ENCODE data around the gene GOLGA1.

GOLGA1 gene

DNA sequence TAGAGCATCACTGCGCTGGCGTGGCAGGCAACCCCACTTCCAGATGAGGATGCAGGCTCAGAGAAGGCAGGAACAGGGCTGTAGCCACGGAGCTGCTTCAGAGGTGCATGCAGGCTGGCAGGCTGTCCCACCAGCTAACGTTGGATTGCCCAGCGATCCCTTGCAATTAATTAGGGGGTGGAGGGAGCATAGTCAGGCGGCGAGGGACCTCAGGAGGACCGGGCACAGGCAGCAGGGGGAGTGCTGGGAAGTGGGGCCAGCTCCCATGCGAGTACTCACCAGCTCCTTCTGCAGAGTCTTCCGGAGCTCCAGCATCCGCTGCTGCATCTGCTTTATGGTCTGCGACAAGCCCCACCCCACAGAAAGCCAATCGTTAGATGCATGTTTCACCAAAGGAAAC lies 58.7 kb downstream of the GOLGA1 start:
- no peak for DNase-seq (ENCODE audit: low read depth)

- no peak for DNase-seq (ENCODE audit: low read depth)
Observed at GRCh38 chr9:124881138-124881743, 59.6 kb downstream of the GOLGA1 start.

- DNase-seq (ENCODE audit: low read depth), result no peak
Observed at GRCh38 chr9:124880501-124880900, 60.4 kb downstream of the GOLGA1 start.

DNA sequence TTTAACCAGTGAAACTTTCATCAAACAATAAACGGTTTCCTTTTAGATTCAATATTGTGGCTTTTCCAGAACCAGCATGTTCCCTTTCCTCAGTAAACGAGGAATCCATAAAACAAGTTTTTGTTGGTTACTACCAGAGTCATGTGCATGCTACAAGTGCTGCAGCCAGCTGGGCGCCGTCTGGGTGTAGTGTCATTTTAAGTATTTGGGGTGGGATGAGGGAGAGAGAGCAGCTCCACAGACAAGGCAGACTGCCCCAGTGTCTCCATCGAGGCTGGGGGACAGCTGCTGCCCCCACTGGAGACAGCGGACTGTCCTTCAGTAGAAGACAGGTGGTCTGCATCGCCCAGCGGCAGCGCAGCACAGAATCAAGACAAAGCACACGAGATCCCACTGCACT lies 61.7 kb downstream of the GOLGA1 start:
- no peak for DNase-seq (ENCODE audit: low read depth)

DNA sequence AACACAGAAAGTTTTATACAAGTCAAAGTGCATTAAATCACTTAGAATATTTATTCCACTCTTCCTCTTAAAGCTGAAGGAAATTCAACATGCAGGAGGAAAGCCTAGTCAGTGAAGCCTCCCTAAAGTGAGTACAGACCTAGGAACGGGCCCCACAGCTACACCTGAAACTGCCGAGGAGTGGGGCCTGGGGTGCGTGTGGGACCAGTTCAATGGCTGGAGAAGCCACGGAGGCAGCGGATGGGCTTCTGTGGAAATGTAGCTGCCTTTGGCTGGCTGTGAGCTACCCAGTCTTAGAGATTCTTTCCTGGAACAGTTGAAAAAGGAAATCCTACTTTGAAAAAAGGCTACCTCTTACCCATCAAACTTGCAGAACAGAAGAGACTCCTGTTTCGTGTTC lies 62.4 kb downstream of the GOLGA1 start:
- no peak for DNase-seq (ENCODE audit: low read depth)

DNA sequence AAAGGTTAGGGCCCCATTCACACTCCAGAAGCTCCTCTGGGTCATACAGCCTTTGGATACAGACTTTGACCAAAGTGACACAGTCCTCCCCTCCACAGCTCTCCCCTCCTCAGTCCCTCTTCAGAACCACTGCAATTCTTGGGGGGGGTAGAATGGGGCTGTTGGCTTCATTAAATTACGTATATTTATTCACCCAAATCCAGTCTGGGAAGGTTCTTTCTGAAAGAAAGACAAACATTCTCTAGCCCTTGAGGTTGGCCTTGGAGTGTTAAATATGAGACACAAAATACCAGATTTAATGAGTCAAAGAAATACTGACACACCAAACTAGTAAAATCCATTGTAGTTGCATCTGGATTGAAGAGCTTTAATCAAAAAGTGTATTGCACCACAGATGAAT lies 62.9 kb downstream of the GOLGA1 start:
- no peak for DNase-seq (ENCODE audit: low read depth)

DNA sequence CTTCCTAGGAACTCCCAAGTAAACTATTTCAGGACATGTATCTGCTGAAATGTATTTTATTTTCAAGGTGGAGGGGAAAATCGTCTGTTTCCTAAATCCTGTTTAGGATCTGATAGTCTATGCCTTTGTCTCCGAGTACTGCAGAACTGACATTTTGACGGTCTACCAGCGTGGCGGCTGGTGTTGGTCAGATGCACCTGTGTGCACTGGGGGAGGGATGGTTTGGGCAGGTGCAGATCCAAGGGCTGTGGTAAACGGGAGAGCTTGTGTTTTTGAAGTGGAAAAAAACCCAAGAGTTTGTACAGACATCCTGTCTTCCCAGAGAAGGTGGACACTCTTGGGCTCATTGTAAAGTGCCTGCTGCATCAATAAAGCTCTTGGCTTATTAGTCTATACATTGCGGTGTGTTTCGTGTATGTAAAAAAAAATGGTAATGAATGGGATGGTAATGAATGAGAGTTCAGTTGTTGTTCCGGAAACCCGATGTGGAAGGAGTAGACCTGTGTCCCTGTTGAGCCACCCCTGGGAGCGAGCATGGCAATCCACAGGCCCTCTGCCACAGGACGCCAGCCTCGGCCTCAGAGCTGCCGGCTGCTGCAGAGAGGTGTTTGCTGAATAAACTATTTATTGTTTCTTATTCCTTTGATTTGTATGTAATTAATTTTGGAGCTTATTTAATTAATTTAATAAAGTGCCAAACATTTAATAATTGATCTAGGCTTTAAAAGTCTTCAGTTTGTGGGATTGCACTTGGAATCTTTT lies 63.7 kb downstream of the GOLGA1 start:
- no peak for DNase-seq (ENCODE audit: low read depth)

- DNase-seq (ENCODE audit: low read depth), result no peak
Observed at GRCh38 chr9:124875501-124875900, 65.4 kb downstream of the GOLGA1 start.

DNA sequence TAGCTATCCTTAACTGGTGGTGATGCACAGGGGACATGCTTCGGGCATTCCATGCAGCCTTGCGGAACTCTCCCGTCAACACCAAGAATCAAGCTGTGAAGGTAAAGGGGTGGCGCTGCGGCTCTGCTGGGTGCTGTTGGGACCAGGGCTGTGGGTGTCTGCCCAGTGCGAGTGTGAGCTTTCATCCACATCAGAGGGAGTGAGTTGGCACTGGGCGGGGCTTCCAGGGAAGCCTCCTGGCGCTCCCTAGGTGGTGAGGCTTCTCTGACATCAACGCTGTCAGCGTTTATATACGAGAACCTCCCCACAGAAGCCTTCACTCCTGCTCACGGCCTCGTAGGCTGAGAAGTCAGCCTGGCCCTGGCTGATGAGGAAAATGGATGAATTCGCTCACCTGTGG lies 67.2 kb downstream of the GOLGA1 start:
- DNase-seq (ENCODE audit: low read depth), result no peak

GRCh38 chr9:124871156-124871561 lies 69.7 kb downstream of the GOLGA1 start:
- no peak for DNase-seq (ENCODE audit: low read depth)

- no peak for DNase-seq (ENCODE audit: low read depth)
Observed at GRCh38 chr9:124870723-124871122, 70.2 kb downstream of the GOLGA1 start.

DNA sequence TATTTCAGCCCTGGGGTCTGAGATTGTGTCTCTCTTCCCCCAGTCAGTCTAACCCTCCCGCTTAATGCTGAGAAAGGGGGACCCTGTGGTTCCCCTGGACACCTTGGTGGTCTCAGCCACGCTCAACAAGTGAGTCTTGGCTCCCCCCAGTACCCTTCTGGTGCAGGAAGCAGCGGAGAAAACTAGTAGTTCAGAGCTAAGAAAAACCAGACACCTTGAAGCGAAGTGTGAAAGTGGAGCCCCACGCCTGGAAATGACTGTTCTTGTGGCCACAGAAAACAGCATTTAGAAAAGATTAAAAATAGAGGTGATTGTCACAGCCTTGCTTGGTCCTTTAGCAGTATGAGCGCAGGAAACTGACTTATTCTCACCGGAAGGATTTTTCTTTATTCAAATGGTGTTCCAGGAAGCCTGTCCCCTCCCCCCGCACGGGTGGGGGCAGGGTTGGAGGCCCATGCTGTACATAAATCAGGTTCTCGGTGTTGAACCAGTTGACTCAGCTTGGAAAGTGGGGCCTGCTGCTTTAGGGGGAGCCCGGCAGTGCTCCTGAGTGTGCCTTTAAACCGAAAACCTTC lies 70.8 kb downstream of the GOLGA1 start:
- DNase-seq (ENCODE audit: low read depth), result no peak

DNA sequence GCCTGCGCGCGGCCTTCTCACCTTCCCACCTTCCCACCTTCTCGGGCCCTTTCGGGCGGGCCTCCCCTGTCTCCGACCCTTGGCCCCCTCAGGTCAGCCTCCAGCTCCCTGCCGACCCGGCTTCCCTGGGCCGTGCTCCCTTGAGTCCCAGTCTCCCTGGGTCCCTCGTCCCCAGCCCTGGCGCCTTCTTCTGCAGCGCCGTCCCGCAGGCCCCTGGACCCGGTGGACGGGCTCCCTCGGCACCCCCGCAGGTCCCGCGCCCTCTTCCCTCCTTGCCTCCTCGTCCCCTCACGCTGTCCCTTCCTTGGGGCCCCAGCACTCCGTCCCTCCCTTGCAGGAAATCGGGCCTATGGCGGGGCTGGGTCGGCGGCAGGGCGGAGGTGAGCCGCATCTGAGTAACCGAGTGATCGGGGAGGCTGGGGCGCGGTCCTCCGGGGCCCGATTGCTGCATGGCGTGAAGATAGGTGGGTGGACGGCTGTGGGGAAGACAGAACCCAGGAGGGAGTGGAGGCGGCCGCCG lies 71.4 kb downstream of the GOLGA1 start:
- no peak for DNase-seq (ENCODE audit: low read depth)

- peak; percentile 34 for DNase-seq (ENCODE audit: low read depth)
Observed at GRCh38 chr9:124868511-124869465, 72.1 kb downstream of the GOLGA1 start.

- no peak for DNase-seq (ENCODE audit: low read depth)
Observed at GRCh38 chr9:124863371-124863871, 77.5 kb downstream of the GOLGA1 start.

DNA sequence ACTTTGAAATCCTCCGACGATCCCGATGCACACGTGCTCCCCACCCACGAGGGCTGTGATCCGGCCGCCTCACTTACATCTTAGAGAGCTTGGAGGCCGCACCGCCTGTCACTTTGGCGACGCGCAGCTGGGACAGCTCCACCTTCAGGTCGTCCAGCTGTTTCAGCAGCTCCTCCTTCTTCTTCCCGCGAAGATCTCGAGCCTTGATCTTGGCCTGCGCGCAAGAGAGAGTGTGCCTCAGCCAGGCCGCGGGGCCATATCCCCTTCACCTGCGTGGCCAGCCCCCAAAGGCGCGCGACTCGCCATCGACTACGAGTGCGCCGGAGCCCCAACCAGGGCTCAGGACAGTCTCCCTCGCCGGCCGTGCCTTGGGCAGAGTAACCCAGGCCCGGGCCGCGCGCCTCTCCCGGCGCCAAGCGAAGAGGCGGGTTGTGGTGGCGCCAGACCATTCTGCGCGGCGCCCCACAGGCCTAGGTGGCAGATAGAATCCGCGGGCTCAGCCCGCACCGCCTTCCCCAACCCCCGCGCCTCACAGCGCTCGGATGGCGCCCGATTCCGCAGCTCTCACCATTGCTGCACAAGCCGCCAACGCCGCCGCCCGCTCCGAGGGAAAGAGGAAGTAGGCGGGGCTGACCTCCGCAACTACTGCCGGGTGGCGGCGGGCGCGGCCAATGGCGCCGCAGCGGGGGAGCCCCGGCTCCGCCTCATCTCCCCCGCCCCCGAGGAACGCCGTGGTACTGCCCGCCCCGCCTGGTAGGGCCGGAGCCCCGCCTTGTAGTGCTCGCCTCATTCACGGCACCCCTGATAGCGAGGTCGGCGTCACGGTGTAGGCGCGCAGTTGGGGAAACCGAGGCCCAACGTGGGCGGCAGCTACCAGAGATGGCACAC lies 79.3 kb downstream of the GOLGA1 start, which contains the start of the genes ARPC5L and RPL35:
Gene ARPC5L, plus strand, starts transcription at position 789 of the 888 bp plus-strand sequence. CDS start 7,161 bp downstream, outside the sequence.
Gene RPL35, minus strand, starts transcription at position 616 of the 888 bp plus-strand sequence. Its CDS starts 45 bp downstream, at position 571.
- DNase-seq (ENCODE audit: low read depth), result peak; percentile 53

DNA sequence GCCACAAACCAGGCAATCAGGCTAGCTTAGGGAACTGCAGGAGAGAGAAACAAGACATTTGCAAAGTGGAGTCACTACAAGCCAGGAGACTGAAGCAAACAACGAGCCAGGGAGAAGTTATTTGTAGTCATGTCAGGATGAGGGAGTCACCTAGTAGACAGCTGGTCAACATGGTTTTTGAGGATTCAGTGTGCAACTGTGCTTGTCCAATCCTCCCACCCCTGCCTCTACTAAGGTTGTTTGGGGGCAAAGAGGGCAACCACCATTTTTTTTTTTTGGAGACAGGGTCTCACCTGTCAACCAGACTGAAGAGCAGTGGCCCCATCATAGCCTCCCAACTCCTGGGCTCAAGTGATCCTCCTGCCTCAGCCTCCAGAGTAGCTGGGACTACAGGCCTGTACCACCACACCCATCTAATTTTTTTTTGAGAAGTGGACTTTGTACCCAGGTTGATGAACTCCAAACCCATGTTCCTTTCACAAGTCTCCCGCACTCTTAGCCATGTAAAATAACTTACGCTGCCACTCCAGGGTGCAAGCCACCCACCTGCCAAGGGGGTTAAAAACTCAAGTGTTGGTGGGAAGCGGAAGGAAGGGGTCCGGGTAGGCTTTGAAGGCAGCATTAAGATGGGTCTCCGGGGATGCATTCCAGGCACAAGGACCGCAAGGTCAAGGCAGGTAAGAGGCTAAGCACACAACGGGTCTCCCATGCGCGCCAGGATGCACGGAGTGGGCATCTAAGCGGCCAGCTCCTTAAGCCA lies 80.1 kb downstream of the GOLGA1 start:
- DNase-seq (ENCODE audit: low read depth), result no peak

- DNase-seq (ENCODE audit: low read depth), result no peak
Observed at GRCh38 chr9:124859803-124860581, 80.9 kb downstream of the GOLGA1 start.

Data from GM04503 (cell line).